Endothelial cell (in vitro differentiated cells): Measurements from ENCODE around the gene PPP1R3F. TPM values are rescaled to one million over a fixed set of nuclear protein-coding genes. Genes with fewer than 3 reads are reported as not detected.

Experiments used
- DNase-seq: peaks from one replicate; pipeline ENCODE4 v3.0.0; 2021; ENCODE audit warnings: low spot score
- H3K27ac Mint-ChIP-seq: one replicate; pipeline ENCODE4 v1.8.0; 2021; ENCODE audit warnings: mixed read lengths, inconsistent platforms; ENCODE audit not compliant: unreplicated experiment
- H3K27me3 Mint-ChIP-seq: one replicate; pipeline ENCODE4 v1.8.0; 2021; ENCODE audit warnings: mild to moderate bottlenecking, moderate library complexity, mixed read lengths, inconsistent platforms; ENCODE audit not compliant: unreplicated experiment
- H3K36me3 Mint-ChIP-seq: one replicate; pipeline ENCODE4 v1.8.0; 2021; ENCODE audit warnings: mild to moderate bottlenecking, low read depth, mixed read lengths, inconsistent platforms; ENCODE audit not compliant: unreplicated experiment
- H3K4me1 Mint-ChIP-seq: one replicate; pipeline ENCODE4 v1.8.0; 2021; ENCODE audit warnings: mild to moderate bottlenecking, mixed read lengths, inconsistent platforms; ENCODE audit not compliant: unreplicated experiment
- H3K4me3 Mint-ChIP-seq: one replicate; pipeline ENCODE4 v1.8.0; 2021; ENCODE audit warnings: mild to moderate bottlenecking, mixed read lengths, inconsistent platforms; ENCODE audit not compliant: unreplicated experiment
- H3K9me3 Mint-ChIP-seq: one replicate; pipeline ENCODE4 v1.8.0; 2021; ENCODE audit warnings: mixed read lengths, inconsistent platforms; ENCODE audit not compliant: unreplicated experiment
- CTCF ChIP-seq: fragments of 200-600 bp; sonication (generic); IDR thresholded peaks from one replicate; pipeline ENCODE4 v1.5.0; 2021; ENCODE audit warnings: antibody characterized with exemption; ENCODE audit not compliant: unreplicated experiment
- total RNA-seq: library from RNA; stranded (reverse); fragmentation: NEBNext Ultra II Directional; extraction: Animal tissue kit (Norgen Biotek cat#: 25700); gene quantifications from one replicate; pipeline ENCODE4 v1.2.1, GENCODE V29; 2021; ENCODE audit not compliant: unreplicated experiment

The PPP1R3F gene
- total RNA-seq, 1 donor from 2014 or later = 6.0 TPM

- Mint-ChIP-seq H3K4me1 (peaks cover 2% of the 10 kb centered on the region), H3K27ac (peak overlapping the region; percentile 48), H3K36me3 (peaks cover 8% of the 10 kb centered on the region), H3K27me3 (no peaks in the 10 kb centered on the region), H3K9me3 (no peaks in the 10 kb centered on the region), H3K4me3 (no peak overlapping the region)
- TF ChIP-seq CTCF = no peak
- no peak for DNase-seq
Measured at GRCh38 chrX:49242545-49243066, 27.0 kb upstream of the PPP1R3F start.

- peaks cover 2% of the 10 kb centered on the region for H3K4me1 Mint-ChIP-seq
- H3K27me3 Mint-ChIP-seq = no peaks in the 10 kb centered on the region
- H3K27ac Mint-ChIP-seq = no peak overlapping the region
- DNase-seq = no peak
- H3K4me3 Mint-ChIP-seq = no peak overlapping the region
- no peak for TF ChIP-seq CTCF
- peaks cover 8% of the 10 kb centered on the region for H3K36me3 Mint-ChIP-seq
- H3K9me3 Mint-ChIP-seq = no peaks in the 10 kb centered on the region
Measured at GRCh38 chrX:49243166-49243565, 26.4 kb upstream of the PPP1R3F start.

GRCh38 chrX:49244207-49244606 is 25.4 kb upstream of the PPP1R3F start:
- TF ChIP-seq CTCF = no peak
- Mint-ChIP-seq H3K4me1 (peaks cover 2% of the 10 kb centered on the region), H3K27me3 (no peaks in the 10 kb centered on the region), H3K27ac (no peak overlapping the region), H3K36me3 (peaks cover 8% of the 10 kb centered on the region), H3K4me3 (no peak overlapping the region), H3K9me3 (no peaks in the 10 kb centered on the region)
- DNase-seq = no peak

- no peak for TF ChIP-seq CTCF
- H3K27me3 Mint-ChIP-seq = peaks cover 2% of the 10 kb centered on the region
- H3K4me1 Mint-ChIP-seq = no peaks in the 10 kb centered on the region
- H3K9me3 Mint-ChIP-seq = no peaks in the 10 kb centered on the region
- no peak overlapping the region for H3K4me3 Mint-ChIP-seq
- H3K27ac Mint-ChIP-seq = no peak overlapping the region
- no peak for DNase-seq
- peaks cover 12% of the 10 kb centered on the region for H3K36me3 Mint-ChIP-seq
Measured at GRCh38 chrX:49246541-49246940, 23.1 kb upstream of the PPP1R3F start.

GRCh38 chrX:49247346-49247745 is 22.2 kb upstream of the PPP1R3F start:
- Mint-ChIP-seq H3K36me3 (peaks cover 12% of the 10 kb centered on the region), H3K27ac (no peak overlapping the region), H3K9me3 (no peaks in the 10 kb centered on the region), H3K4me1 (no peaks in the 10 kb centered on the region), H3K27me3 (peaks cover 2% of the 10 kb centered on the region), H3K4me3 (no peak overlapping the region)
- DNase-seq = no peak
- no peak for TF ChIP-seq CTCF
